ENCODE data around the gene QKI. TPM values are rescaled to one million over a fixed set of nuclear protein-coding genes. Genes with fewer than 3 reads are reported as not detected.

Gene QKI
- total RNA-seq, 2 experiments from 2014 or later: 43.3 to 47.5 TPM

DNA sequence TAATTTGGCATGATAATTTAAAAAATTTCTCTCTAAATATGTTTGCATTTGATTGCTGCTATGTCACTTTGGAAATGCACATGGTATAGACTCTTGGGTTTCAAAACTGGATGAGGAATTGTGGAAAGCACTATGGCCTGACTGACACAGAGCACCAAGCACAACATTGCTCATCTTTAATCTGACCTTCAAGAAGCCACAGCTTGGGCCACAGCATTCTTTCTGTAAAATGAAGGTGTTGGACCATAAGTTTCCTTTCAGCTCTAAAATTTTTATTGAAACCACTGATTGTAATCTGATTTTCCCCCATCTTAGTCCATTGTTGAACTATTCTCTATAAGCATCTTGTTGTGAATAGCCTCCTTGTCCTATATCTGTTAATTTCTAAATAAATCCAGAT is 41.0 kb downstream of the QKI start:
- DNase-seq (peak; percentile 12), ATAC-seq (peak; percentile 17)
- Mint-ChIP-seq H3K36me3 (ENCODE audit: low read depth) (peaks cover 18% of the 10 kb centered on the region), H3K9me3 (no peaks in the 10 kb centered on the region), H3K4me1 (ENCODE audit: low read depth) (peaks cover 45% of the 10 kb centered on the region), H3K27ac (peak overlapping the region; percentile 44), H3K4me3 (no peak overlapping the region), H3K27me3 (no peaks in the 10 kb centered on the region)
- intact Hi-C loops (cut with micrococcal nuclease): no loop called here
- CTCF ChIA-PET: interaction anchor here (0.6 kb wide), 1 partner anchor 126 kb away, joined by 3 read pairs; no protein-coding TSS in a partner anchor
- TF ChIP-seq, protein P1, sequence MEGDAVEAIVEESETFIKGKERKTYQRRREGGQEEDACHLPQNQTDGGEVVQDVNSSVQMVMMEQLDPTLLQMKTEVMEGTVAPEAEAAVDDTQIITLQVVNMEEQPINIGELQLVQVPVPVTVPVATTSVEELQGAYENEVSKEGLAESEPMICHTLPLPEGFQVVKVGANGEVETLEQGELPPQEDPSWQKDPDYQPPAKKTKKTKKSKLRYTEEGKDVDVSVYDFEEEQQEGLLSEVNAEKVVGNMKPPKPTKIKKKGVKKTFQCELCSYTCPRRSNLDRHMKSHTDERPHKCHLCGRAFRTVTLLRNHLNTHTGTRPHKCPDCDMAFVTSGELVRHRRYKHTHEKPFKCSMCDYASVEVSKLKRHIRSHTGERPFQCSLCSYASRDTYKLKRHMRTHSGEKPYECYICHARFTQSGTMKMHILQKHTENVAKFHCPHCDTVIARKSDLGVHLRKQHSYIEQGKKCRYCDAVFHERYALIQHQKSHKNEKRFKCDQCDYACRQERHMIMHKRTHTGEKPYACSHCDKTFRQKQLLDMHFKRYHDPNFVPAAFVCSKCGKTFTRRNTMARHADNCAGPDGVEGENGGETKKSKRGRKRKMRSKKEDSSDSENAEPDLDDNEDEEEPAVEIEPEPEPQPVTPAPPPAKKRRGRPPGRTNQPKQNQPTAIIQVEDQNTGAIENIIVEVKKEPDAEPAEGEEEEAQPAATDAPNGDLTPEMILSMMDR (IDR thresholded peaks at IDR 0.05): no peak
- POLR2A ChIA-PET: no interaction called here

DNA sequence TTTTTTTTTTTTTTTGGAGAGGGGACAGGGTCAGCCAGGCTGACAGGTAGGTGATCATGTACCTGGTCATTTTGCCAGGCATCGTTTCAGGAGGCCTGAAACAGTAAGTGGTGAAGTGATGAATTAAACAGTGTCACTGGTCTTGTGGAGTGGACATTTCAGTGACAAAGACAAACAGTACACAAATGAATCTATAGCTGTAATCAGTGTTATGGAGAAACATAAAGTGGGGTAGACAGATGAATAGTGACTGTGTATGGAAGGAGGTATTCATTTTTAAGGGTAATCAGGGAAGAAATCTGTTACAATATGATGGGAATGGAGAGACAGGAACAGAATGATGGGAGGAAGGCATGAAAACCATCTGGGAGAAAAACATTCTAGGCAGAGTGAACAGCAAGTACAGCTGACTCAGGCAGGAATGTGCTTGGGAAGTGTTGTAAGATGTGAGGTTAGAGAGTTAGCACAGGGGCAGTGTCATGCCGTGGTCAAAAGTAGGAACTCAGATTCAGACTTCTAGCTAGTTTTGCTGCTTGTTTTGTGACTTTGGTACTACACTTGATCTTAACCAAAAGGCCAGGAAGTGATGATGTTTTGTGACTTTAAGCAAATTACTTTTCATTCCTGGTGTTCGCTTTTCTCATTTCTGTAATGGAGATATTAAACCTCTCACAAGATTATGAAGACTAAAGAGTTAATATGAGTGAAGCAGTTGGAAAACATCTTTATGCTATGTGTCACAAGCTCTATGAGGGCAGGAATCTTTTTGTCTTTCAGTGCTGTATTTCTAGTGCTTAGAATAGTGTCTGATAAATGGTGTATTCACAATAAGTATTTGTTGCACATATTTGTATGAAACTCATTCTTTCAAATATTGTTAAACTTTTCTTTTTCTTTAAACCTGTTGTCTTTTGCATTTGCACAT is 43.4 kb downstream of the QKI start:
- Mint-ChIP-seq H3K27me3 (no peaks in the 10 kb centered on the region), H3K9me3 (no peaks in the 10 kb centered on the region), H3K36me3 (ENCODE audit: low read depth) (peaks cover 26% of the 10 kb centered on the region), H3K4me3 (no peak overlapping the region), H3K4me1 (ENCODE audit: low read depth) (peaks cover 53% of the 10 kb centered on the region), H3K27ac (peak overlapping the region; percentile 63)
- ChIA-PET CTCF (no interaction called here), POLR2A (no interaction called here)
- ATAC-seq: no peak
- intact Hi-C loops (cut with micrococcal nuclease): no loop called here
- TF ChIP-seq, protein P1 (IDR thresholded peaks at IDR 0.05): no peak
- DNase-seq: no peak

DNA sequence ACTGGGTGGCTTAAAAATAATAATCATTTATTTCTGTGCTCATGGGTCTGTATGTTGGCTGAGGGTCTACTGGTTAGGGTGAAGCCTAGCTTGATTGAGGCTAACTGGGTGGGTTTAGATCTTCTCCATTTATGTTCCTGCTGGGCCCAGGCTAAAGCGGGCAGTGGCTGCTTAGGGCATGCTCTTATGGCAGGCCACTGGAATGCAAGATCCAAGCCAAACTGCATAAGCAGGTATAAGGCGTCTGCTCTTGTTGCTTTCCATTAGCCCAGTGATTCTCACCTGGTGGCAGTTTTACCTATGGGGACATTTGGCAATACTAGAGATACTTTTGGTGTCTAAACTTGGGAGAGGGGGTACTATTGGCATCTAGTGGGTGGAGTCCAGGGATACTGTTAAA is 44.5 kb downstream of the QKI start:
- no peak overlapping the region for H3K4me3 Mint-ChIP-seq
- no peak for DNase-seq
- no peaks in the 10 kb centered on the region for H3K9me3 Mint-ChIP-seq
- intact Hi-C loops (cut with micrococcal nuclease): no loop called here
- peaks cover 33% of the 10 kb centered on the region for H3K36me3 Mint-ChIP-seq (ENCODE audit: low read depth)
- no peak for ATAC-seq
- CTCF ChIA-PET: no interaction called here
- peaks cover 56% of the 10 kb centered on the region for H3K4me1 Mint-ChIP-seq (ENCODE audit: low read depth)
- H3K27ac Mint-ChIP-seq: peak overlapping the region; percentile 98
- POLR2A ChIA-PET: no interaction called here
- H3K27me3 Mint-ChIP-seq: no peaks in the 10 kb centered on the region
- TF ChIP-seq, protein P1 (IDR thresholded peaks at IDR 0.05): no peak

DNA sequence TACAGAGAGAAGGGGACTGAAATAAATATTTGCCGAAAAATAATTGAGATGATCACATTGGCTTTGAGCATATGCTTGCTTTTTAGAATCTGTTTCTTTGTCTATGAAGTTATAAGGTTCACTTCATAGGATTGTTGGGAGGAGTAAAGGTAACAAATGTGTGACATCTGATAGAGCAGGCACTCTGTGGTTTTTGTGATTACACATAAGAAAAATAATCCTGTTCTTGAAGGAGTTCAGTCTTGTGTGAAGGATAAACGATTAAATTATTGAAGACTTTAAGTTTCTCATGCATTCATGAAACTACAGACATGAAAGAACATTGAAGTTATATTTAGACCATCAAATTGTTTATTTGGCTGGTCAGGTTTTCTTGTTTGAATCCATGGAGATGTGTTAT is 45.0 kb downstream of the QKI start:
- intact Hi-C loops (cut with micrococcal nuclease): no loop called here
- CTCF ChIA-PET: no interaction called here

More for the DNA sequence above, 45.0 kb downstream of the QKI start:
- POLR2A ChIA-PET: no interaction called here
- H3K27me3 Mint-ChIP-seq: no peaks in the 10 kb centered on the region
- ATAC-seq (no peak), DNase-seq (no peak)
- no peaks in the 10 kb centered on the region for H3K9me3 Mint-ChIP-seq
- H3K4me3 Mint-ChIP-seq: peak overlapping the region; percentile 95
- H3K27ac Mint-ChIP-seq: peak overlapping the region; percentile 98
- TF ChIP-seq, protein P1 (IDR thresholded peaks at IDR 0.05): no peak
- H3K4me1 Mint-ChIP-seq (ENCODE audit: low read depth): peaks cover 56% of the 10 kb centered on the region
- peaks cover 37% of the 10 kb centered on the region for H3K36me3 Mint-ChIP-seq (ENCODE audit: low read depth)

Data from activated CD8-positive, alpha-beta T cell treated with anti-CD3 and anti-CD28 coated beads for 36 hours (primary cell).